ENCODE data around the gene SCN1B. TPM values are rescaled to one million over a fixed set of nuclear protein-coding genes. Genes with fewer than 3 reads are reported as not detected.
"Not testable (repeated sequence)": the region's sequence is repeated elsewhere in the genome, so short reads cannot be mapped to it uniquely, and the experiment has no call there.

SCN1B gene
- total RNA-seq, 1 experiment from 2014 or later: 4.9 TPM

DNA sequence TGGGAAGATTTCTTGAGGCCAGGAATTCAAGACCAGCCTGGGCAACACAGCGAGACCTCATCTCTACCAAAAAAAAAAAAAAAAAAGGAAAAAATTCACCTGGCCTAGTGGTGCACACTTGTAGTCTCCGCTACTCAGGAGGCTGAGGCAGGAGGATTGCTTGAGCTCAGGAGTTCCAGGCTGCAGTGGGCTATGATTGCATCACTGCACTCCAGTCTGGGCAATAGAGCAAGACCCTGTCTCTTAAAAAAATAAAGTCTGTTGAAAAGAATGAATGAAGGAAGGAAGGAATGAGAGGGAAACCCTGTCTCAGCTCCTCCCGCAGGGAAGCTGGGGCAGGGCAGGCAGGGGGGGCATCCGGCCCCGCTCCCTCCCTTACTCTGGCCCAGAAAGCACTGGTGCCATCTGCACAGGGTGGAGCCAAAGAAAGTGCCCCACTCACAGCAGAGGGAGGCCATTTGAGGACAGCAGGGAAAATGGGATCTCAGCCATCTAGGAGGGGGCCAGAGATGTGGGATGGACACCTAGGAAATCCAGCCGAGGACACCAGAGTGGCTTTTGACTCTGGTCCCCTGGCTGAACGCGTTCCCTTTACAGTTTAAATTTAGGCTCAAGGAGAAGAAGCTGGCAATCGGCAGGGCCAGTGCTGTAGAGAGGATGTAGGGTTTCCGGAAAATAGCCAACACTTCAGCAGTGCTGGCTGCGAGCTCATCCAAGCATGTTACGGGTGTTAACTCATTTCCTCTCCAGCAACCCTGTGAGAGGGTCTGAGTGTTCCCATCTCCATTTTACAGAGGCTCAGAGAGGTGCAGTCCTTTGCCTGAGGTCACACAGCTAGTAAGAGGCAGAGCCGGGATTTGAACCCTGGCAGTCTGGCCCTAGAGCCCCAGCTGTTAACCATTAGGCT lies 7.7 kb downstream of the SCN1B start:
- peak; percentile 48 for DNase-seq (ENCODE audit: low read depth)

DNA sequence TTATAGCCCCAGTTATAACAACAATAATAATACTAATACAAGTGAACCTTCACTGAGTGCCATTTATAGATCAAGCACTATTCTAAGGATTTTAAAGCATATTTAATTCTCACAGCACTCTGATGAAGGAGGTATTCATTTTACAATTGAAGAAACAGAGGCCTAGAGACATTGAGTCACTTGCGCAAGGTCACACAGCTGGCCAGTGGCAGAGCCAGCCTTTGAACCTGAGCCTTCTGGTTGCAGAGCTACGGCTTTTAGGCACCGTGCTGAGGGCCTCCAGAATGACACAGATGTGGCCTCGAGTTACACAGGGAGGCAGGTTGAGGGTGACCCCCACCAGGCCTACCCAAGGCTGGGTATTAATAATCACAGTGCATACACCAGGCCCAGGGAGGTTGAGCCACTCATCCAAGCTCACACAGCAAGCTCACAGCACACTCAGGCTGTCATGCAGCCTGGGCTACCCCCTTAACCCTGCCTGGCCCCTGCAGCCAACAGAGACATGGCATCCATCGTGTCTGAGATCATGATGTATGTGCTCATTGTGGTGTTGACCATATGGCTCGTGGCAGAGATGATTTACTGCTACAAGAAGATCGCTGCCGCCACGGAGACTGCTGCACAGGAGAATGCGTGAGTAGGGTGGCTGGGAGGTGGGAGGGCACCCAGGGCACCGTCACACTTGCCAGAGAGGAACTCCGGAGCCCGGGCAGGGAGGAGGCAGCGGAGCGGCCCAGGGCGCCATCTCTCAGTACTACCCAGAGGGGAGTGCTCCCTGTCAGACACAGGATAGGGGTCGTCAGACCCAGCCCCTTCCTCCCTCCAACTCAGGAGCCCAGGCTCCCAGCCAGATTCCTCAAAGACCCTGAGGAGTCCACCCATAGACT lies 8.6 kb downstream of the SCN1B start:
- no peak for DNase-seq (ENCODE audit: low read depth)

DNA sequence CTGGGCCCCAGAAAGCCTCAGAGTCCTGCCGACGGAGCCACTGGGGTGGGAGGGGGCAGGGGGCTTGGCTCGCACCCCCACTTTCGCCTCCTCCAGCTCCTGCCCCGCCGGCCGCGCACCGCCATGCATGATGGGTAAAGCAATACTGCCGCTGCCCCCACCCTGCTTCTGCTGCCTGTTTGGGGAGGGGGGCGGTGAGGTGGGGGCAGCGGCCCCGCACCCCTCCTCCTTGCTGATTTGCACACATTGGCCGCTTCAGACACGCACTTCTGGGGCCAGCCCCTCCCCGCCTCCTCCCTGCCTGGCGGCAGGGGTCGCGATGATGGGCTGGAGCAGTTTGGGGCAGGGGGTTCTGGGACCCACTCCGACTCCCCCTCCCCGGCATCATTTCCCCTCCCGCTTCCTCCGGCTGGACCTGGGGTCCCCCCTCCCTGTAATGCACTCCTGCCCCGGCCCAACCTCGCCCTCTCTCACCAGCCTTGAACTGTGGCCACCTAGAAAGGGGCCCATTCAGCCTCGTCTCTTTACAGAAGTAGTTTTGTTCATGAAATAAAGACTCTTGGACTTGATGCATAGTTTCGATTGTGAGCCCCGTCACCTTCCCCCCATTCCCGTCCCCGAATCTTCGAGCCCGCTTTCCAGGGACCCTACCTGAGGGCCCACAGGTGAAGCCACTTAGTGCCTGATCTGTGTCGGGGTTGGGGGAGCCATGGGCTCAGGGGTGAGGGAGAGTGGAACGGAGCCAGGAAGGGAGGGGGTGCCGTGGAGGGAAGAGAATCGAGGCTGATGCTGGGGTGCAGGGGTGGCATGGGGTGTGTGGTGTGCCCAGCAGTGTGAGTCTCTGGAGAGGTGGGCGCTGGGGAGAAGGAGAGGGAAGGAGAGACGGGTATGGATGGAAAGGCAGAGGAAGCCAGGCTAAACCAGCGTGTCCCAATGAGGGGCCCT lies 9.9 kb downstream of the SCN1B start:
- no peak for DNase-seq (ENCODE audit: low read depth)

DNA sequence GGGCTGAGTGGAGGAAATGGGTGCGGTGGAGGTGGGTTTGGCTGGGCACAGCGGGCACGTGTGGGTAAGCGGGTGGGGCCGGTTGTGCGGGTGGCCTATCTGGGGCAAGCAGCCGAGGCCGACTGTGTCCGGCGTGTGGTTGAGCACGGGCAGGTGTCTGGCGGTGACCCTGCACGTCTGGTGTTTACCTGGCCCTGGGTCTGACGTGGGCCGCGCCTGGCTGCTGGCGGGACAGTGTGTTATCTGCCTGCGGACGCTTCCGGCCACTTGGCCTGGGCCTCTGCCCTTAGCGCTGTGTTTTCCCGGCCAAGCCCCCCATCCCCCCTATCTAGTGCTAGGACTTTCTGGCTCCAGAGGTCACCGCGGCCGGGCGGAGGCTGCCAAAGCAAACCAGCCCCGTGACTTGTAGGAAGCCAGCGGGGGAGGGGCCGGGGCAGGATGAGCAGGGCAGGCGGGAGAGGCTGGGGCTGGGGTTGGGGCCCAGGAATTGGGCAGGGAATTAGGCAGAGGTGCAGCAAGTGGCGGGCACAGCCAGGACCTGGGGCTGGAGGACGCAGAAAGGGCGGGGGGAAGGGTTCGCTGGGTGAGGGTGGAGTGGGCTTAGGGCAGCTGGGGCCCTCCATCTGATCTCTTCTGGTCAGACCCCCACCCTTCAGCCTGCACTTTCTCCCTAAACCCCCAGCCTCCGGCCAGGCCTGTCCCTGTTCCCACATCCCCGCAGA lies 10.7 kb downstream of the SCN1B start:
- no peak for DNase-seq (ENCODE audit: low read depth)

DNA sequence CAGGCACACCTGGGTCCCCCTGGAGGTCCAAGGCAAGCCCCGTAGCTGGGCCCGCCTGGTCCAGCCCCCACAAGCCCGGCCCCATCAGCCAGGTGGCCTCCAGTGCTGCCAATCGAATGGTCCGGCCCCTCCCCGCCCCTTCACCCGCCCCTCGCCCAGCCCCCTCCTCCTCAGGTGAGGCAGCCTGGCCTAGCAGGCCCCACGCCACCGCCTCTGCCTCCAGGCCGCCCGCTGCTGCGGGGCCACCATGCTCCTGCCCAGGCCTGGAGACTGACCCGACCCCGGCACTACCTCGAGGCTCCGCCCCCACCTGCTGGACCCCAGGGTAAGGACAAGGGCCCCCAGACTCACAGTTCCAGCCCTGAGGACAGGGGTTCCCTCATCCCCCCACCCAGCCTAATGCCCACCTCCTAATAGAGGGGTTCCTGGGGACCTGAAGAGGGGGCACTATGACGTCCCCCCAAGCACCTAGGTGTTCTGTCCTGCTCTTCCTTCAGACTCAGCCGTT lies 11.3 kb downstream of the SCN1B start, which contains the start of gene HPN:
Gene HPN (plus strand): TSS at position 174 of the 508 bp plus-strand sequence. CDS start 786 bp downstream, outside the sequence.
- no peak for DNase-seq (ENCODE audit: low read depth)

DNA sequence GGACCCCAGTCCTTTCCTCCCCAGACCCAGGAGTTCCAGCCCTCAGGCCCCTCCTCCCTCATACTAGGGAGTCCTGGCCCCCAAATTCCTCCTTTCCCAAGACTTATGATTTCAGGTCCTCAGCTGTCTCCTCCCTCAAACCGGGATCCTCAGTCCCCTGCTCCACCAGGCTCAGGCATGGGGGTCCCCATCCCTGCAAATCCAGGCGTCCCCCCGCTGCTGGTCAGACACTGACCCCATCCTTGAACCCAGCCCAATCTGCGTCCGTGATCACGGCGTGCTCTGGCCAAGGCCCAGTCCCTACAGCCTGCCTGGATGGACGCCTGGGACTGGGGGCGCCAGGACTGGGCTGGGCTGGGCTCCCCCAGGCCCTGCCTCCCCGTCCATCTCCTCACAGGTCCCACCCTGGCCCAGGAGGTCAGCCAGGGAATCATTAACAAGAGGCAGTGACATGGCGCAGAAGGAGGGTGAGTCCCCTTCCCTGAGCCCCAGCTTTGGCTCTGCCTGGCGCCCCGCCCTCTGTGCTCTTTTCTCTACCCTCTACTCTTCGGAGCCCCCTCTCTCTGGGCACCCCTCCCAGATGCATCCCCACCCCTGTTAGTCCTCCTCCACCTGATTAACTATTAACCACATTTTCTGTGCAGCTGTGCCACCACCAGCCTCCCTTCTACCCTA lies 11.9 kb downstream of the SCN1B start:
- DNase-seq (ENCODE audit: low read depth): no peak

DNA sequence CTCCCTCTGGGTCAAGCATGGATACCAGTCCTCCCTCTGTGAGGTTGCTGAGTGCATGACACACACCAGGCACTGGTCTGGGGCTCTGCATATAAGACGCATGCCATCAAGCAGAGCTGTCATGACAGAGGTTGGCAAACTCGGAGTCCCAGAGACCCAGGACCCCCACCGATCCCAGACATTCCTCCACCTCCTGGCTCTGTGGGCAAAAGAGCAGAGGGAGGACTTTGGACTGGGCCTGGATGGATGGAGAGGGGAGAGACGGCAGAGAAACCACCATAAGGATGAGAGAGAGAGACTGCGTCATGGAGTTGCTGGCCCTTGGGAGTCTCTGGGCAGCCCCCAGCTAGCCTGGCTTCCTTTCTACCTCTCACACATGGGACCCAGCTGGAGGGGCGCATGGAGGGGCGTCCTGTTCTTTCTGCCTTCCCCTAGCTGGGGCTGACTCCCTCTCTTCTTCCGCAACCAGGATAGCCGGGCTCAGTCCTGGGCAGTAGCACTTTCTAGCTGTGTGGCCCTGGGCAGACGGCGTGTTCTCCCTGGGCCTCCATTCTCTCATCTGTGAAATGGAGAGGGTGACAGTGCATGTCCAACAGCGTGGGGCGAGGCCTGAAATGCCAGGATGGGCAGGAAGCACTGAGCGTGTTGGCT lies 12.8 kb downstream of the SCN1B start:
- DNase-seq (ENCODE audit: low read depth): no peak

DNA sequence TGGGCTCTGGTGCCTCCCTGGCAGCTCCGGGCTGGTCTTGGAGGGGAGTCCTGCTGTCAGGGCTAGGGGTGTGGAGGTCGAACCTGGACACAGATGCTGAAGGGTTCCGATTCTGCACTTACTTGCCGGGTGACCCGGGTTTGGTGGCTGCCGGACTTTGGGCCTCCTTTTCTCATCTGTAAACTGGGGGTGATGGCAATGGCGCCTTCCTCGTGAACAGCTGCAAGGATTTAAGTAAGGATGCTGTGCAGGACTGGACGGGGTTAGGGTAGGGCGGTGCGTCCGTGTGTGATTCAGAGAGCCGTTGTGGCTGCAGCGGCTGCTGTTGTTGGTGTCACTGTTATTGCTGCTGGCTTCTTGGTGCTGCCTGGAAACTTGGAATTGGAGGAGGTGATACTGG lies 13.6 kb downstream of the SCN1B start:
- no peak for DNase-seq (ENCODE audit: low read depth)

DNA sequence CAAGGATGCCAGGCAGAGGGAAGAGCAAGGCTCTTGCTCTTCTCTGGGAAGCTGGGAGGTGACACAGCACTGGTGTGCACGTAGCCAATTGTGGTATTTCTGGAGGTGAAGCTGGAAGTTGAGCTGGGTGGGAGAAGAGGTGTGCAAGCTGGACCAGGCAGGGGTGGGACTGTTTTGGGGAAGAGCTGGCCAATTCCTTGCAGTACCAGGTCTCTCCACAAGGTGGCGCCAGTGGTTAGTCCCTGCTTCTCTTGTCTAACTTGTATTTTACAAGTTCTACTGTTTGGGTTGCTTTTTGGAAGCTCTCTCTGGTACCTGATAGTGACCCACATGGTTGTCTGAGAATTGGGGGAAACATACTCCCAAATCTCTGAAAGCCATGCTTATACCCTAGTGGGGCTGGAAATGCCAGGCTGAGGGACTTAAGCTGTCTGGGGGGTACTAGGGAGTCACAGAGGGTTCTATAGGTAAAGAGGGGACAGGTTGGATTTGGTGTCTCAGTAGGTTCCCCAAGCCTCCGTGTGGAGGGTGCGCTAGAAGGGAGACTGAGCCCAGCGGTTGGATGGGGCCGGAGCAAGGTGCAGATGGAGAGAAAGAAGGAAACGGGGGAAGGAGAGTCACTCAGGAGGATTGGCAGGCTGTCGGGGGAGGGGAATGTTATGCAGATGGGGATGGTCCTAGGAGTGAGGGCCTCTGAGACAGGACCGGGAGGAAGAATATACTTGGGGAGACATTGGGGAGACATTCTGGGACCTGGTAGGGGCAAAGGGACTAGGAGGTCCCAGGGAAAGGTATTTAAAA lies 14.2 kb downstream of the SCN1B start:
- DNase-seq (ENCODE audit: low read depth): peak; percentile 41

DNA sequence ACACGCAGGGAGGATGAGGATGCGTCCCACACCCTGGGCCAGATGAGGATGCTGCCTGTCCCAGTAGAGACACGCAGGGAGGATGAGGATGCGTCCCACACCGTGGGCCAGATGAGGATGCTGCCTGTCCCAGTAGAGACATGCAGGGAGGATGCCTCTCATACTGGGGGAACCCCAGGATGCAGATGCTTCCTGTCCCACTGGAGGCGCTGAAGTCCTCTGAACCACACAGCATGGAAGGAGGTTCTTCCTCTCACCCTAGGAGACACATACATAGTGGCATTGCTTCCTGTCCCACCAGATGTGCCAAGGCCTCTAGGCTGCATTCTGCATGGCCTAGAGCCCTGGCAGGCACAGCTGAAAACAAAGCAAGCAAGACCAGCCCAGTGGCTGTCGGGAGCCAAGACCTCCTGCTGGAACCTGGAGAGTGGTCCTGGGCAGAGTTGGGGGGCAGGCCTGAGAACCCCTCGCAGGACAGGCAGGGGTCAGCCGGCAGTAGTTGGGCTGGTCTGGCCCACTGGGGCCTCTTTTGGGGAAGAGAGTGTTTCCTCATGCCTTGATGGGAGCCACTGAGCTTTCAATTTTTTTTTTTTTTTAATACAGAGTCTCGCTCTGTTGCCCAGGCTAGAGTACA lies 15.5 kb downstream of the SCN1B start:
- DNase-seq (ENCODE audit: low read depth): peak; percentile 45

DNA sequence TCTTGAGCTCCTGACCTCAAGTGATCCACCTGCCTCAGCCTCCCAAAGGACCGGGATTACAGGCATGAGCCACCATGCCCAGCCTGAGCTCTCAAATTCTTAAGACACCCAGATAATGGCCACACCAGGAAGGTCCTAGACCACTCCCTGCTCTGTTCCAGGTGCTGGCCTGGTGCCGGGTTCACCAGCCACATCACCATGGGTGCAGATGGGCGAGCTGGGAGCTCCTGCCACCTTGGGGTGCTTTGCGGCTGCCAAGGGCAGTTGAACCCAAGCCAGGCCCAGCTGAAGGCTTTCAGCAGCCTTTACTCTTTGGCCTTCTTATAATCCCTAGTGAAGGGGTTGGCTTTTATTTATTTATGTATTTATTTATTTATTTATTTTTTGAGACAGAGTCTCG lies 16.2 kb downstream of the SCN1B start:
- DNase-seq (ENCODE audit: low read depth): no peak

DNA sequence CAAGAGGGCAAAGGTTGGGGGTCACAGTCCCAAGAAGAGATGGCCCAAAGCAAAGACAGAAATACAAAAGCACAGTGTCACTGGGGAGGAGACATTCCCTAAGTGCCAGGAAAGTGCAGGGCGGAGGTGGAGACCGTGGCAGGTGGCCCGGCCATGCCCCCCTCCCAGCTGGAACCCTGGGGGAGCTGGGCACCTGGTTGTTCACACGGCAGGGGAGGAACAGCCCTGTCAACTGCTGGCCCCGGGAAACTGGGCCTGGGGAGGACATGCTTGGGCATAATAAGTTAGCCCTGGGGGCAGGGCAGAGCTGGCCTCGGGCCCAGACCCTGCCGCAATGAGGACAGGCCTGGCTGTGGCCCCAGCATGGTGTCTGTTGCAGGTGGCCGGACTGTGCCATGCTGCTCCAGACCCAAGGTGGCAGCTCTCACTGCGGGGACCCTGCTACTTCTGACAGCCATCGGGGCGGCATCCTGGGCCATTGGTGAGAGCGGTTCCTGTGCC lies 18.7 kb downstream of the SCN1B start:
- no peak for DNase-seq (ENCODE audit: low read depth)

DNA sequence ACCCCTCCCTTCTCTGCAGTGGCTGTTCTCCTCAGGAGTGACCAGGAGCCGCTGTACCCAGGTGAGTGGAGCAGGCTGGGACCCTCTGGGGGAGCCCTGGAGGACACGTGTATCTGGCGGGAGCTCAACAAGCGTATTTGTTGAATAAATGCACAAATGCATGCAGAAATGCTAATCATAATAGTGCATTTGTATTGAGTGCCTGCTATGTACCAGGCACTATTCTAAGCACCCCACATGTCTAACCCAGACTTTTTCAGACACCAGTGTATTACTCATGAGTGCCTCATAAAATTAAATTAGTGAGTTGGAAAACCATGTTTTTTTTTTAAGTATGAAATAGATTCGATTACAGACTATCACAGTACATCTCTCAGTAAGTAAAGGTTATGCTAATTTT lies 19.2 kb downstream of the SCN1B start:
- DNase-seq (ENCODE audit: low read depth): no peak

DNA sequence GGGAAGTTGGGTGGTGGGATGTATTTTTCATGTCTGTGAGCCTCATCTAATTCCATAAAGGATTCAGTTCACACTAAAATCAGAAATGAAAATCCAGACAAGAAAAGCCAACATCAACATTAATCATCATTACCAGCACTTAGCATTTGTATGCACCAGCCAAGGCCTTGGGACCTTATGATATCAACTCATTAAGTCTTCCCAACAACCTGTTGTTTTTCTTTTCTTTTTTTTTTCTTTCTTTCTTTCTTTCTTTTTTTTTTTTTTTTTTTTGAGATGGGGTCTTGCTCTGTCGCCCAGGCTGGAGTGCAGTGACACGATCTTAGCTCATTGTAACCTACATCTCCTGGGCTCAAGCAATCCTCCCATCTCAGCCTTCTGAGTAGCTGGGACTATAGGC lies 20.4 kb downstream of the SCN1B start:
- DNase-seq (ENCODE audit: low read depth): not testable (repeated sequence)

DNA sequence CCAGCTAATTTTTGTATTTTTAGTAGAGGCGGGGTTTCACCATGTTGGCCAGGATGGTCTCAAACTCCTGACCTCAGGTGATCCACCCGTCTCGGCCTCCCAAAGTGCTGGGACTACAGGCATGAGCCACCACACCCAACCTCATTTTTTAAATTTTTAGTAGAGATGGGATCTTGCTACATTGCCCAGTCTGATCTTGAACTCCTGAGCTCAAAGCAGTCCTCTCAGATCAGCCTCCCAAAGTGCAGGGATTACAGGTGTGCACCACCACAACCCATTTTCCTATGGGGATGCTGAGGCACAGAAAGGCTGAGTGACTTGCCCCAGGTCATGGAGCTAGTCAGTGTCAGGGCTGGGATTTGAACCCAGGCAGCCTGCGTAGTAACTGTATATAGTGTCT lies 21.0 kb downstream of the SCN1B start:
- not testable (repeated sequence) for DNase-seq (ENCODE audit: low read depth)

DNA sequence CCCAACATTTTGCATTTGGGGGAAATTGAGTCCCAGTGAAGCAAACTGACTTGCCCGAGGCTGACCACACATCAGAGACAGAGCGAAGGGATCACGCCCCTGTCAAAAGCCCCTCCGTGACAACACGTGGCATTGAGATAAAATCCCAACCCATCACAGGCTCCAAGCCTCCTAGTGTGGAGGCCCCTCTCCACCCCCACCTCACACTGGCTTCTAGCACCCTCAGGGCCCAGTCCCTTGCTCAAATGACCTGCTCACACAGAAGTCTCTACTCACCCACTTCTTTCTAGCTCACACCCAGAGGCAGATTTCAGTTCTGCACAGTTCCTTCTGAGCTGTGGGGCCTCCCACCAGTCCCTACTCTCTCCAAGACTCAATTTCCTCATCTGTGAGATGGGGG lies 21.5 kb downstream of the SCN1B start:
- no peak for DNase-seq (ENCODE audit: low read depth)

DNA sequence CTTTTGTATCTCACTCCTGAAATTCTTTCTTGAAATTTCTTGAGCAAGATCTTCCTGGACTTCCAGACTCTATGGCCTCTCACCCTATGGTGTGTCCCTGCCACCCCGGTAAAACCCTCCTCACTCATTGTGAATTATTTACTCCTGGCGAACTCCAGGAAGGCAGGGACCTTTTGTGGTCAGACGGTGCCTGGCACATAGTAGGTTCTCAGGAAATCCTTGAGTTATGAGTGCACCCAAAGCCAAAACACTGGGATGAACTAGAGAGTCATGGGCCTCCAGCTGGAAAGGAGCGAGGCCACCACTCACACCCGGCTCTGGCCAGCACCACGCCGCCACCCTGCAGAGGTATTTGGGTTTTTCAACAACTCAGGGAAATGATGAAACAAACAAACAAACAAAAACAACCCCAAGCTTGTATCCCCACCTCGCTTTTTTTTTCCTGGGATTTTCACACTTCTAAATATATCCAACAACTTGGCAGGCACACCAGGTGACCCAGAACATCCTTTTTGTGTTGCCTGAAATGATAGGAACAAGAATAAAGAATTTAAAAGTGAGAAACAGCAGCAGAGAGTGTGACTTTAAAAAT lies 22.4 kb downstream of the SCN1B start:
- DNase-seq (ENCODE audit: low read depth): no peak
